Keratinocyte (primary cell): ENCODE data around the gene ERGIC1. TPM values are rescaled to one million over a fixed set of nuclear protein-coding genes. Genes with fewer than 3 reads are reported as not detected.

Source experiments
- DNase-seq: peaks from one replicate; pipeline ENCODE4 v3.0.0-alpha.2; 2011; ENCODE audit warnings: low read depth, missing footprints, low spot score
- FAIRE-seq: peaks from 2 replicates; lab custom pipeline; 2011; peaks lifted over from hg19 to GRCh38; lab: Jason Lieb, UNC
- H2AFZ ChIP-seq: 2 replicates; pipeline ENCODE4 v1.6.0; 2012; ENCODE audit warnings: low read length, control low read depth, inconsistent platforms; ENCODE audit not compliant: control insufficient read depth
- H3K27ac ChIP-seq: 2 replicates; pipeline ENCODE4 v1.5.1; 2011; ENCODE audit warnings: low read length; ENCODE audit not compliant: control insufficient read depth, insufficient read depth
- H3K27me3 ChIP-seq: 3 replicates; pipeline ENCODE4 v1.6.0; 2011; ENCODE audit warnings: low read length; ENCODE audit not compliant: control insufficient read depth, insufficient read depth; ENCODE audit errors: extremely low read depth
- H3K36me3 ChIP-seq, 2 experiments: 2 replicates in 1 of 2; 3 replicates in 1 of 2; pipeline ENCODE4 v1.5.1; 2011; ENCODE audit warnings: low read length in 2 of 2, mild to moderate bottlenecking in 1 of 2; ENCODE audit not compliant: control insufficient read depth in 2 of 2, insufficient read depth in 2 of 2; ENCODE audit errors: extremely low read depth in 1 of 2
- H3K4me1 ChIP-seq: 3 replicates; pipeline ENCODE4 v1.5.1; 2011; ENCODE audit warnings: low read length; ENCODE audit not compliant: control insufficient read depth, insufficient read depth; ENCODE audit errors: extremely low read depth
- H3K4me2 ChIP-seq: 3 replicates; pipeline ENCODE4 v1.6.0; 2011; ENCODE audit warnings: low read depth, low read length; ENCODE audit not compliant: control insufficient read depth, insufficient read depth; ENCODE audit errors: extremely low read depth
- H3K4me3 ChIP-seq, 3 experiments: fragments of 200-600 bp in 1 of 3; sonication (generic) in 1 of 3; 2 replicates in 2 of 3; 3 replicates in 1 of 3; pipeline ENCODE4 v1.5.1; 2011 to 2016; ENCODE audit warnings: low read length in 3 of 3, mild to moderate bottlenecking in 3 of 3, control low read depth in 2 of 3, inconsistent platforms in 1 of 3, low read depth in 1 of 3, mixed read lengths in 1 of 3, mixed run types in 1 of 3, moderate library complexity in 1 of 3; ENCODE audit not compliant: control insufficient read depth in 2 of 3, insufficient read depth in 2 of 3; ENCODE audit errors: extremely low read depth in 1 of 3
- H3K79me2 ChIP-seq: 2 replicates; pipeline ENCODE4 v1.6.0; 2012; ENCODE audit warnings: low read length; ENCODE audit not compliant: control insufficient read depth, insufficient read depth
- H3K9ac ChIP-seq: 3 replicates; pipeline ENCODE4 v1.6.0; 2011; ENCODE audit warnings: low read length; ENCODE audit not compliant: control insufficient read depth, insufficient read depth; ENCODE audit errors: extremely low read depth
- H3K9me1 ChIP-seq: 3 replicates; pipeline ENCODE4 v1.6.0; 2011; ENCODE audit warnings: low read length; ENCODE audit not compliant: control insufficient read depth, insufficient read depth; ENCODE audit errors: extremely low read depth
- H3K9me3 ChIP-seq: 2 replicates; pipeline ENCODE4 v1.5.1; 2012; ENCODE audit warnings: low read depth, low read length; ENCODE audit not compliant: control insufficient read depth
- H4K20me1 ChIP-seq: 3 replicates; pipeline ENCODE4 v1.6.0; 2011; ENCODE audit warnings: low read length; ENCODE audit not compliant: control insufficient read depth, insufficient read depth; ENCODE audit errors: extremely low read depth
- CTCF ChIP-seq, 3 experiments: IDR thresholded peaks in 1 of 3; conservative IDR thresholded peaks in 1 of 3; optimal IDR thresholded peaks in 1 of 3; 2 replicates in 2 of 3; 3 replicates in 1 of 3; pipeline versions ENCODE3 to v1.5.1; 2011; ENCODE audit warnings: low read length in 3 of 3, mild to moderate bottlenecking in 3 of 3, moderate library complexity in 2 of 3, control low read depth in 1 of 3, inconsistent platforms in 1 of 3; ENCODE audit not compliant: insufficient read depth in 2 of 3; ENCODE audit errors: extremely low read depth in 1 of 3
- EZH2 ChIP-seq: IDR thresholded peaks from one replicate; pipeline ENCODE4 v1.6.1; 2012; ENCODE audit warnings: inconsistent platforms, mild to moderate bottlenecking, low read length, moderate library complexity
- dilution Hi-C: fragments of 300-500 bp; cut with MboI; formaldehyde crosslinking; loops from one replicate; pipeline ENCODE4 v1.7.0; 2020; ENCODE audit warnings: low sequenced_read_pairs; ENCODE audit not compliant: extremely low pct_ligation_motif_present
- polyA plus RNA-seq, 5 experiments: library from polyadenylated mRNA; depleted of rRNA in 3 of 5; stranded (reverse) in 3 of 5; stranded (forward) in 1 of 5; unstranded in 1 of 5; fragments of >200 nt; gene quantifications; 1 replicate in 1 of 5; 2 replicates in 3 of 5; 3 replicates in 1 of 5; pipeline versions ENCODE4 v1.2.1 to v1.2.3, GENCODE V29; 2011 to 2012; ENCODE audit warnings: missing spikeins in 2 of 5, low read depth in 1 of 5, low replicate concordance in 1 of 5

ERGIC1 gene
- polyA plus RNA-seq, 1 donor (not counting 4 experiments of a cell fraction or from before 2014, with no cell fraction given) = 93.4 TPM

DNA sequence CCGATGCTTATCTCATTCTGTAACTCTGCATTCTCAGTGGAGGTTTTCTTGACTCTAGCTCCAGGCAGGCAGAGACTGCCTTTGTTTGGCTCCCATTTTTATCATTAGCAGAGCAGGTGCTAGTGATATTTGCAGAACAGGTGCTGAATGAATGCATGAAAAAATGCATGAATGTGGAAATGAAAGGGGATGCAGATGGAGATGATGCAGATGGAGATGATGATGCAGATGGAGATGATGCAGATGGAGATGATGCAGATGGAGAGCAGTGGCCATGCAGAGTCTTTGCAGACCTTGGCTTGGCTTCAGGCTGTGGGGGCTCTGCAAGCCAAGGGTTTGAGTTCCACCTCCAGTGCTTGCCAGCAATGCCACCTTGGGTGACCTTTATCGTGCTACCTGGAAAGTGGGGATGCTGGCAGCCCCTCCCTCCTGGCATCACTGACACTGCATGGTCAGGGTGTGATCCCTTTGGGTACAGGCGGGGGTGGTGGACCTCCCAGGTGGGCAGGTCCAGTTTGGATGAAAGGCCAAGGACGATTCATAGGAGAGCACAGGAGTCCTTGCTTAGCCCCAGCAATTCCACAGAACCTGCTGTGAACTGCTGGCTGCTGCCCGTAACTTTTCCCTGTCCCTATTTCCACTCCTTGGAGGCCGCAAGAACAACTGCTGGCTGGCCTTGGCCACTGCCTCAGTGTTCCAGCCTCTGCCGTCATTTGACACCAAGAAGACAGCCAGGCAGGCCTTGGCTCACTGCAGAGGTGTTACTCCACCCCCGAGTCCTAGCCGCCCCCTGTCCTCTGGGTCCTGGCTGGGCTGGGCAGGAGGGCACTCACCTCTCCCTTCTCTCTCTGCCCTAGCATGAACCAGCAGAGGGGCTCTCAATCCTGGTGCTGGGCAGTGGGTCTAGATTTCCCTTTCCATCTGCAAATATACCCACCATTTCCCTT lies 33.0 kb downstream of the ERGIC1 start:
- Histone ChIP-seq H3K4me1 (peaks cover 42% of the 10 kb centered on the region), H3K9ac (no peak overlapping the region), H3K4me2 (no peak overlapping the region), H3K79me2 (no peaks in the 10 kb centered on the region), H3K9me3 (no peaks in the 10 kb centered on the region), H3K27ac (no peak overlapping the region), H4K20me1 (no peaks in the 10 kb centered on the region), H2AFZ (no peak overlapping the region), H3K4me3 (no peak overlapping the region), H3K27me3 (no peaks in the 10 kb centered on the region), H3K9me1 (no peaks in the 10 kb centered on the region), H3K36me3 (peaks cover 0 to 1% of the 10 kb centered on the region in 2 experiments)
- FAIRE-seq (no peak), DNase-seq (no peak)
- dilution Hi-C loops = no loop called here
- no peak for TF ChIP-seq CTCF (optimal IDR thresholded peaks at IDR 0.05 in 1 of 3, IDR thresholded peaks at IDR 0.05 in 1 of 3, conservative IDR thresholded peaks at IDR 0.05 in 1 of 3; ENCODE audit: extremely low read depth in 1 of 3, insufficient read depth in 2 of 3, low read length in 3 of 3)
- no peak for TF ChIP-seq EZH2

DNA sequence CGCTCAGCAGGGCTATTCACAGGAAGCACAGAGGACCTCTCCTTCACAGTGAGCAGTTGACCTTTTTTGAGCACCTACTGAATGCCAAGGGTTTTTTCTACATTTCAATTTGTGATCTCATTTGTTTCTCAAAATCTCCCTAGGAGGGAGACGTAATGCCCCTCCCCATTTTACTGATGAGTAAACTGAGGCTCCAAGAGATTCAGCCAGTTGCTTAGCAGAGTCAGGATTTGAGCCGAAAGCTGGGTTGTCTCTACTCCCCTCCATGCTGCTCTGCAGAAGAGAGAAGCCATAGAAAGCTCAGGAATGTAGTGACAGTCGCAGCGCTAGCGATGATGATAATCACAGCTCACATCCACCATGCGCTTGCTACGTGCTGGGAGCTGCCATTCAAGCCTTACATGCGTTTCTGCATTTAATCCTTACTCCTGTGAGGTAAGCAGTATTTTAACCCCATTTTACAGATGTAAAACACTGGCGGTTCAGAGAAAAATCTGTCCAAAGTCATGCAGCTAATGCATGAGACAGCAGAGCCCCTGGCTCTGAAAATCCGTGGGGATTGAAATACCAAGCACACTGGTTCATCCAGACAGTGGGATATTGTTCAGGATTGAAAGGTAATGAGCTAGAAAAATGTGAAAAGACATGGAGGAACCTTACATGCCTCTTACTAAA lies 33.8 kb downstream of the ERGIC1 start:
- no peak for TF ChIP-seq EZH2
- TF ChIP-seq CTCF (optimal IDR thresholded peaks at IDR 0.05 in 1 of 3, IDR thresholded peaks at IDR 0.05 in 1 of 3, conservative IDR thresholded peaks at IDR 0.05 in 1 of 3; ENCODE audit: extremely low read depth in 1 of 3, insufficient read depth in 2 of 3, low read length in 3 of 3) = no peak
- H3K9me3 ChIP-seq = no peaks in the 10 kb centered on the region

More for the DNA sequence above, 33.8 kb downstream of the ERGIC1 start:
- Histone ChIP-seq H2AFZ (no peak overlapping the region), H3K36me3 (peaks cover 0 to 1% of the 10 kb centered on the region in 2 experiments), H3K4me3 (no peak overlapping the region), H3K4me2 (no peak overlapping the region), H3K4me1 (peaks cover 47% of the 10 kb centered on the region), H3K27ac (no peak overlapping the region), H4K20me1 (no peaks in the 10 kb centered on the region), H3K27me3 (no peaks in the 10 kb centered on the region), H3K79me2 (no peaks in the 10 kb centered on the region), H3K9me1 (no peaks in the 10 kb centered on the region), H3K9ac (no peak overlapping the region)
- no peak for DNase-seq
- no peak for FAIRE-seq
- dilution Hi-C loops = no loop called here
